Astrocyte of the cerebellum (primary cell): ENCODE results near the gene TCF4.

Experiments used
- DNase-seq: peaks from one replicate; pipeline ENCODE4 v3.0.0-alpha.2; 2011; ENCODE audit warnings: low read depth
- H3K4me3 ChIP-seq: 2 replicates; pipeline ENCODE4 v1.5.1; 2011; ENCODE audit warnings: mild to moderate bottlenecking, low read depth, low read length, moderate library complexity
- CTCF ChIP-seq: IDR thresholded peaks from 2 replicates; pipeline ENCODE4 v1.5.1; 2012; ENCODE audit warnings: low read length, low read depth, moderate library complexity, mild to moderate bottlenecking; ENCODE audit errors: missing control alignments
- in situ Hi-C: cut with HindIII; loops from 2 replicates; pipeline ENCODE4 v1.10.0; 2017; ENCODE audit warnings: low sequenced_read_pairs

Gene TCF4

GRCh38 chr18:55219823-55220222 lies 368.2 kb downstream of the TCF4 start:
- TF ChIP-seq CTCF, result no peak
- in situ Hi-C loops, result no loop called here
- DNase-seq, result no peak
- H3K4me3 ChIP-seq, result no peak overlapping the region

GRCh38 chr18:55219059-55219458 lies 368.9 kb downstream of the TCF4 start:
- no peak for DNase-seq
- TF ChIP-seq CTCF, result no peak
- in situ Hi-C loops, result no loop called here
- H3K4me3 ChIP-seq, result no peak overlapping the region

- in situ Hi-C loops, result no loop called here
- TF ChIP-seq CTCF, result no peak
These were observed 373.0 kb downstream of the TCF4 start for GRCh38 chr18:55214969-55215368.

GRCh38 chr18:55214534-55214933 lies 373.5 kb downstream of the TCF4 start:
- in situ Hi-C loops, result no loop called here
- DNase-seq, result no peak
- TF ChIP-seq CTCF, result no peak
- H3K4me3 ChIP-seq, result no peak overlapping the region

More at GRCh38 chr18:55214969-55215368, 373.0 kb downstream of the TCF4 start:
- no peak overlapping the region for H3K4me3 ChIP-seq
- DNase-seq, result no peak

GRCh38 chr18:55213586-55213985 lies 374.4 kb downstream of the TCF4 start:
- in situ Hi-C loops, result no loop called here
- DNase-seq, result no peak
- no peak overlapping the region for H3K4me3 ChIP-seq
- no peak for TF ChIP-seq CTCF

GRCh38 chr18:55206927-55207326 lies 381.1 kb downstream of the TCF4 start:
- DNase-seq, result no peak
- no peak overlapping the region for H3K4me3 ChIP-seq
- in situ Hi-C loops, result no loop called here
- TF ChIP-seq CTCF, result no peak
